Colonic mucosa (tissue), 4 donors: ENCODE measurements around the gene WASF1. TPM values are rescaled to one million over a fixed set of nuclear protein-coding genes. Genes with fewer than 3 reads are reported as not detected.

Experiments
- DNase-seq: peaks from one replicate; pipeline ENCODE4 v3.0.0-alpha.2; 2020
- H3K27ac ChIP-seq: fragments of 200-600 bp; one replicate; pipeline ENCODE4 v1.8.0; 2021
- H3K27me3 ChIP-seq: fragments of 200-600 bp; one replicate; pipeline ENCODE4 v1.8.0; 2021
- H3K36me3 ChIP-seq: fragments of 200-600 bp; one replicate; pipeline ENCODE4 v1.8.0; 2021
- H3K4me1 ChIP-seq: fragments of 200-600 bp; one replicate; pipeline ENCODE4 v1.8.0; 2021; ENCODE audit warnings: mild to moderate bottlenecking
- H3K4me3 ChIP-seq: fragments of 200-600 bp; one replicate; pipeline ENCODE4 v1.8.0; 2021
- H3K9ac ChIP-seq, 2 donors: one replicate each; pipeline ENCODE4 v1.7.0; 2013; ENCODE audit warnings: control low read depth in 2 of 2, low read depth in 2 of 2, low read length in 2 of 2
- H3K9me3 ChIP-seq: fragments of 200-600 bp; one replicate; pipeline ENCODE4 v1.8.0; 2021
- CTCF ChIP-seq: fragments of 200-600 bp; IDR thresholded peaks from one replicate; pipeline ENCODE4 v1.8.0; 2022; ENCODE audit warnings: antibody characterized with exemption, mild to moderate bottlenecking
- intact Hi-C: fragments of 100-400 bp; cut with DNase I; formaldehyde crosslinking; loops from one replicate; pipeline ENCODE4 v1.14.1; 2022
- total RNA-seq, 2 donors: library from RNA; stranded (reverse); fragmentation: NEBNext Ultra II Directional in 1 of 2; extraction: Animal tissue kit (Norgen Biotek cat#: 25700) in 1 of 2; gene quantifications; one replicate each; pipeline ENCODE4 v1.2.1, GENCODE V29; 2021
- donor health status: healthy.
- donor health status: DM: no; HTN: no; CAD: no.
- donor health status: DM: no; HTN: no; CAD: no.

WASF1 gene
- total RNA-seq, 2 donors from 2014 or later = 2.2 to 4.8 TPM

DNA sequence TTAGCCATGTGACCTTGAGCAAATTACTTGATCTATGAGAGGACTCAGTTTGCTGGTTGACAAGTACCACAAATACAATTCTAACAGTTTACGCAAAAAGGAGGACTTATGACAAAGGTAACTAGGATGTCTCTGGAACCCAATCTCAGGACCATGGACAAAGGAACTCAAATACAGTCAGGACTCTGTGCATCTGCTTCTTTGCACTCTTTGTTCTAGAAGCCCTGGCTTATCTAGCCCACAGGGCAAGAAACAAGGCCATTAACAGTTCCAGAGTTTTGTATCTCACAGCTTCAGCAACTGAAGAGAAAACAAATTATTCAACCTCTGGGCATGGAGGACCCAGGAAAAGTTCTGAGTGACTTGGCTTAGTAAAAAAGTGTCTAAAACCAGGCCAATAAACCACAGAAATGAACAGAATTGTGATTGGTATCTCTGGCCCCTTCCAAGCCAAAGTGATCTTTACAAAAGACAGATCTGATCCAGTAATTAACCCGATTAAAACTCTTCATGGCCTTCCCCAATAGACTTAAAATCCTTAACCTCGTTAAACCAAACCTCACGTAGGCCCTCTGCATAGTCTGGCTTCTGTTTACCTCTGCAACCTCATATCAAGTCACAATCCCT is 5.9 kb downstream of the WASF1 start:
- TF ChIP-seq CTCF = no peak
- no peak for DNase-seq
- H3K9me3 ChIP-seq = no peaks in the 10 kb centered on the region
- no peaks in the 10 kb centered on the region for H3K27me3 ChIP-seq
- no peaks in the 10 kb centered on the region for H3K4me1 ChIP-seq
- H3K36me3 ChIP-seq = no peaks in the 10 kb centered on the region
- intact Hi-C loops = no loop called here
- H3K4me3 ChIP-seq = no peak overlapping the region
- H3K27ac ChIP-seq = no peak overlapping the region
- no peak overlapping the region for H3K9ac ChIP-seq

GRCh38 chr6:110170081-110170480 is 9.4 kb downstream of the WASF1 start:
- no peak overlapping the region for H3K27ac ChIP-seq

DNA sequence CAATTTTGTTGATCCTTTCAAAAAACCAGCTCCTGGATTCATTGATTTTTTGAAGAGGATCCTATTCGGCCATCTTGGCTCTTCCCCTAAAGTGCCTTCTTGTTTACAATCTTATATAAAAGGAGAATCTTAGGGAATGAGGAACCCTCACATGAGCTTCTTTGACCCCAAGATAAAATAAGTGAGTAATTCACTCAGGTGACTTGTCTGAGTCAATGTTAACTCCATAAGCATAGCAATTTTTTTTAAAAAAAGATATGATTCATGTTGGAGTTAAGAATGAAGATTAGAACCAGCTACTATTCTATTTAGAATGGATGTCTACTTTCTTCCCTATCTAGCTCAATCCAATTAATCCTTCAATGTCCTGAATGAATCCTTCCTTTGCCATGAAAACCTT is 21.0 kb downstream of the WASF1 start:
- intact Hi-C loops = no loop called here
- Histone ChIP-seq H3K9me3 (no peaks in the 10 kb centered on the region), H3K27ac (no peak overlapping the region)

More at GRCh38 chr6:110170081-110170480, 9.4 kb downstream of the WASF1 start:
- H3K9ac ChIP-seq = no peak overlapping the region
- H3K27me3 ChIP-seq = no peaks in the 10 kb centered on the region
- no peaks in the 10 kb centered on the region for H3K4me1 ChIP-seq
- H3K36me3 ChIP-seq = no peaks in the 10 kb centered on the region
- H3K9me3 ChIP-seq = no peaks in the 10 kb centered on the region
- intact Hi-C loops = no loop called here
- no peak overlapping the region for H3K4me3 ChIP-seq
- TF ChIP-seq CTCF = no peak
- DNase-seq = no peak

GRCh38 chr6:110147870-110148269 is 31.6 kb downstream of the WASF1 start:
- Histone ChIP-seq H3K9ac (no peak overlapping the region), H3K9me3 (no peaks in the 10 kb centered on the region), H3K4me3 (no peak overlapping the region), H3K27ac (no peak overlapping the region), H3K4me1 (no peaks in the 10 kb centered on the region), H3K27me3 (no peaks in the 10 kb centered on the region), H3K36me3 (no peaks in the 10 kb centered on the region)
- no peak for TF ChIP-seq CTCF
- no peak for DNase-seq
- intact Hi-C loops = no loop called here

More for the DNA sequence above, 21.0 kb downstream of the WASF1 start:
- Histone ChIP-seq H3K4me1 (no peaks in the 10 kb centered on the region), H3K27me3 (no peaks in the 10 kb centered on the region), H3K4me3 (no peak overlapping the region), H3K9ac (no peak overlapping the region), H3K36me3 (no peaks in the 10 kb centered on the region)
- TF ChIP-seq CTCF = no peak
- DNase-seq = no peak

- Histone ChIP-seq H3K9me3 (no peaks in the 10 kb centered on the region), H3K4me3 (no peak overlapping the region), H3K4me1 (no peaks in the 10 kb centered on the region), H3K27me3 (no peaks in the 10 kb centered on the region), H3K9ac (no peak overlapping the region), H3K36me3 (no peaks in the 10 kb centered on the region), H3K27ac (no peak overlapping the region)
- intact Hi-C loops = no loop called here
- DNase-seq = no peak
- TF ChIP-seq CTCF = no peak
These were observed 38.8 kb downstream of the WASF1 start for GRCh38 chr6:110140650-110141049.
